Activated CD8-positive, alpha-beta T cell treated with anti-CD3 and anti-CD28 coated beads for 36 hours (primary cell): Measurements from ENCODE around the gene ZNF532. TPM values are rescaled to one million over a fixed set of nuclear protein-coding genes. Genes with fewer than 3 reads are reported as not detected.

Experiments used
- ATAC-seq: fragments of 200-7000 bp; cut with Tn5 transposase; one replicate; pipeline ENCODE4 v1.10.0; 2021; ENCODE audit warnings: mild to moderate bottlenecking, moderate library complexity
- CTCF ChIA-PET: fragments of 350-600 bp; sonication (Branson Sonifier 250); formaldehyde crosslinking; loops from one replicate; lab custom pipeline; 2021; ENCODE audit warnings: antibody characterized with exemption; lab: Charles Lee
- POLR2A ChIA-PET: fragments of 350-600 bp; sonication (Branson Sonifier 250); formaldehyde crosslinking; loops from one replicate; lab custom pipeline; 2021; ENCODE audit warnings: antibody characterized with exemption; lab: Charles Lee
- DNase-seq: peaks from one replicate; pipeline ENCODE4 v3.0.0-alpha.2; 2020
- H3K27ac Mint-ChIP-seq: one replicate; pipeline ENCODE4 v1.8.0; 2021; ENCODE audit warnings: mild to moderate bottlenecking, mixed read lengths
- H3K27me3 Mint-ChIP-seq: one replicate; pipeline ENCODE4 v1.8.0; 2021; ENCODE audit warnings: mixed read lengths
- H3K36me3 Mint-ChIP-seq: one replicate; pipeline ENCODE4 v1.8.0; 2021; ENCODE audit warnings: low read depth, mixed read lengths
- H3K4me1 Mint-ChIP-seq: one replicate; pipeline ENCODE4 v1.8.0; 2021; ENCODE audit warnings: low read depth, mixed read lengths
- H3K4me3 Mint-ChIP-seq: one replicate; pipeline ENCODE4 v1.8.0; 2021; ENCODE audit warnings: mild to moderate bottlenecking, moderate library complexity, mixed read lengths
- H3K9me3 Mint-ChIP-seq: one replicate; pipeline ENCODE4 v1.8.0; 2021; ENCODE audit warnings: mixed read lengths
- intact Hi-C: fragments of 100-400 bp; cut with micrococcal nuclease; formaldehyde crosslinking; loops from one replicate; pipeline ENCODE4 v1.10.0; 2022
- total RNA-seq, 2 experiments: library from RNA; stranded (reverse); gene quantifications; one replicate each; pipeline ENCODE4 v1.2.3, GENCODE V29; 2021
- TF ChIP-seq, protein P1 (sequence below): fragments of 200-600 bp; IDR thresholded peaks from one replicate; pipeline ENCODE4 v1.8.0; 2022; ENCODE audit warnings: antibody characterized with exemption, mild to moderate bottlenecking

The ZNF532 gene
- total RNA-seq, 2 experiments from 2014 or later, result 1.3 to 1.8 TPM

DNA sequence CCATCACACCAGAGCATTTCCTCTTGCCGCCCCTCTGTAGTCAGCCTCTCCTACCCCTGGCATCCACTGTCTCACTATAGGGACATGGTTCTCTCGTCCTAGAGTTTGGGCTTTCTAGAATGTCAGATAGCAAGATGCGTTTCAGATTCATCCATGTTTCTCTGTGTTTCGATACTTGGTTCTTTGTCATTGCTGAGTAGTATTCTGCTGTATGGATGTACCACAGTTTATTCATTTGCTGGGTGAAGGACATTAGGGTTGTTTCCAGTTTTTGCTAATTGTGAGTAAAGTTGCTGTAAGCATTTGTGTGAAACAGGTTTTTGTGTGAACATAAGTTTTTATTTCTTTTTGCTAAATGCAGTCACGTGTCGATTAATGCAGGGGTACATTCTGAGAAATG is 3.8 kb downstream of the ZNF532 start:
- H3K27me3 Mint-ChIP-seq, result peaks cover 54% of the 10 kb centered on the region
- H3K4me1 Mint-ChIP-seq, result peaks cover 4% of the 10 kb centered on the region
- ATAC-seq (no peak), DNase-seq (no peak)
- H3K27ac Mint-ChIP-seq, result no peak overlapping the region
- POLR2A ChIA-PET, result no interaction called here
- TF ChIP-seq, protein P1, sequence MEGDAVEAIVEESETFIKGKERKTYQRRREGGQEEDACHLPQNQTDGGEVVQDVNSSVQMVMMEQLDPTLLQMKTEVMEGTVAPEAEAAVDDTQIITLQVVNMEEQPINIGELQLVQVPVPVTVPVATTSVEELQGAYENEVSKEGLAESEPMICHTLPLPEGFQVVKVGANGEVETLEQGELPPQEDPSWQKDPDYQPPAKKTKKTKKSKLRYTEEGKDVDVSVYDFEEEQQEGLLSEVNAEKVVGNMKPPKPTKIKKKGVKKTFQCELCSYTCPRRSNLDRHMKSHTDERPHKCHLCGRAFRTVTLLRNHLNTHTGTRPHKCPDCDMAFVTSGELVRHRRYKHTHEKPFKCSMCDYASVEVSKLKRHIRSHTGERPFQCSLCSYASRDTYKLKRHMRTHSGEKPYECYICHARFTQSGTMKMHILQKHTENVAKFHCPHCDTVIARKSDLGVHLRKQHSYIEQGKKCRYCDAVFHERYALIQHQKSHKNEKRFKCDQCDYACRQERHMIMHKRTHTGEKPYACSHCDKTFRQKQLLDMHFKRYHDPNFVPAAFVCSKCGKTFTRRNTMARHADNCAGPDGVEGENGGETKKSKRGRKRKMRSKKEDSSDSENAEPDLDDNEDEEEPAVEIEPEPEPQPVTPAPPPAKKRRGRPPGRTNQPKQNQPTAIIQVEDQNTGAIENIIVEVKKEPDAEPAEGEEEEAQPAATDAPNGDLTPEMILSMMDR, result no peak
- H3K9me3 Mint-ChIP-seq, result peaks cover 4% of the 10 kb centered on the region
- no peaks in the 10 kb centered on the region for H3K36me3 Mint-ChIP-seq
- no peak overlapping the region for H3K4me3 Mint-ChIP-seq
- CTCF ChIA-PET, result no interaction called here
- intact Hi-C loops, result no loop called here

DNA sequence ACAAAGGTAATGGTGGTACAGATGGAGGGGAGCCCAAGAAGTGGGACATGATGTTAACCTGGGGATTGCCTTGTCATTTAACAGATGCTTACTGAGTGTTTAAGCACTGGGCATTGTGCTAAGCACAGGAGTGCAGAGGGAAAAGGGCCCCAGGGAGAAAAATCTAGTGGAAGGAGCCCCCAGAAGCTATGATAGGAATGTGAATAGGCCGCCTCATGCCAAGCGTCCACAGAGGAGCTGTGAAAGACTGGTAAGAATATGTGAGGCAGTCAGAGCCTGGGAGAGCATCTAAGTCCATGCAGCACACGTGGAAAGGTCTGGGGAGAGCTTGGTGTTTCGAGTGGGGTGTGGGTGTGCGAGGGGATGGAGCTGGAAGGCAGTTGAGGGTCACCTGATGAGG is 5.5 kb downstream of the ZNF532 start:
- H3K4me1 Mint-ChIP-seq, result no peaks in the 10 kb centered on the region
- TF ChIP-seq, protein P1, result no peak
- POLR2A ChIA-PET, result no interaction called here
- H3K27me3 Mint-ChIP-seq, result peaks cover 45% of the 10 kb centered on the region
- CTCF ChIA-PET, result no interaction called here
- DNase-seq (no peak), ATAC-seq (no peak)
- no peak overlapping the region for H3K27ac Mint-ChIP-seq
- no peak overlapping the region for H3K4me3 Mint-ChIP-seq
- H3K9me3 Mint-ChIP-seq, result peaks cover 4% of the 10 kb centered on the region
- intact Hi-C loops, result no loop called here
- no peaks in the 10 kb centered on the region for H3K36me3 Mint-ChIP-seq

DNA sequence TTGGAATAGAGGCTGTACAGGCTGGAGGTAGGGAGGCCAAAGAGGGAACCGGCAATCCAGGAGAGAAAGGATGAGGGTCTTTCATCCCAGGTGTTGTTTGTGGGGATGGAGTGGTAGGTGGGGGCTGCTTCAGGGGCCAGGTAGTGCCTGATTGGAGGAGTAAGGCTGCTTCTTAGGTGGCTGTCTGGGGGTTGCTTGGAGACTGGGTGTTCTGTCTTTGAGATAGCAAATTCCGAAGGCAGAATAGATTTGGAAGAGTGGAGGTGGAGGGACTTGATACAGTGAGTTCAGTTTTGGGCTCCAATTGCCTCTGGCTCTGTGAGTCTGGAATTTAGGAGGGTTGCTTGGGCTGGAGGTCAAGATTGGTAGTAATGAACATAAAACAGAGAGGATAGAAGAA is 5.9 kb downstream of the ZNF532 start:
- intact Hi-C loops, result no loop called here
- DNase-seq (no peak), ATAC-seq (no peak)
- TF ChIP-seq, protein P1, result no peak
- peaks cover 40% of the 10 kb centered on the region for H3K27me3 Mint-ChIP-seq
- no peaks in the 10 kb centered on the region for H3K36me3 Mint-ChIP-seq
- peaks cover 4% of the 10 kb centered on the region for H3K9me3 Mint-ChIP-seq
- H3K27ac Mint-ChIP-seq, result no peak overlapping the region
- CTCF ChIA-PET, result no interaction called here
- no peaks in the 10 kb centered on the region for H3K4me1 Mint-ChIP-seq
- POLR2A ChIA-PET, result no interaction called here
- H3K4me3 Mint-ChIP-seq, result no peak overlapping the region

DNA sequence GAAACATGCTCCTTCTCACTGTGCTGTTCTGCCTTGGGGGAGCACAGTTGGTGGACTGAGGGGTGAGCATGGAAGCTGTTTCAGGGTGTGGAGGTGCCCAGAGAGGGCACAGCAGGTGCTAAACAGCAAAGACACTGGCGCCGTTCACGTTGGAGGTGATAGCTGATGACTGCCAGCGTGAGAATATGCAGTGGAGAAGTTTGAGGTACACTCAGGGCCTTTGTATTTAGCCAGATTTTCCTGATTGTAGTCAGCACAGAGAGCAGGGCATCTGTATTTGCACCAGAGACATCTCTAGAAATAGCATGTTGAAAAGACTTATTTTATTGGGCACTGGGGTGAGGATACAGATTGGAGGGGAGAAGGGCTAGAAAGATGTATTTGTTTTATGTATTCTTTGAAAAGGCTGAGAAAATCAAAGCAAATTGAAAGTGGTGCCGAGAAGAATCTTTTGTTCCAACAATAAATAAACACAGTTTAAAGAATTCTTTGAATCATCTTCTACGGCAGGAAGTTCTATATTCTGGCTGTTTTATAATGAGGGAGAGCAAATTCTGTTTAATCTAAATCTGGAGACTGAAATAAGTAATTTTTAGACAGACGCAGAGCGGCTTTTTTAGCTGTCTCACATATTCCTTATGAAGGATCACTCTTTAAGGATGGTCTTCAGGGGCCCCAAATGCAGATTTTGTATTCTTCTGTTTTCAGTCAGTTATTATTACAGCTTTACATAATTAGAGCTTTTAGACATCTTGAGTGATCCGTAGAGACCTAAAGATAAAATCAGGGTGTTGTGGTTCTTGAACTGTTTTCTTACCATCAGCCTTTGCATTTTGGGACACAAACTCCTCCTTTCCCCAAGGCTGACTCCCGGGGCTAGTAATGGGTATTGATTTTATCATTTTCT is 7.1 kb downstream of the ZNF532 start:
- DNase-seq, result no peak
- TF ChIP-seq, protein P1, result no peak
- no peak overlapping the region for H3K4me3 Mint-ChIP-seq
- no peaks in the 10 kb centered on the region for H3K4me1 Mint-ChIP-seq
- ChIA-PET POLR2A (no interaction called here), CTCF (interaction anchor here (1.3 kb wide), 1 partner anchor 11 kb away, joined by 3 read pairs; no protein-coding TSS in a partner anchor)
- no peaks in the 10 kb centered on the region for H3K36me3 Mint-ChIP-seq
- H3K27ac Mint-ChIP-seq, result no peak overlapping the region
- peaks cover 4% of the 10 kb centered on the region for H3K9me3 Mint-ChIP-seq
- peaks cover 33% of the 10 kb centered on the region for H3K27me3 Mint-ChIP-seq
- ATAC-seq, result no peak
- intact Hi-C loops, result no loop called here

DNA sequence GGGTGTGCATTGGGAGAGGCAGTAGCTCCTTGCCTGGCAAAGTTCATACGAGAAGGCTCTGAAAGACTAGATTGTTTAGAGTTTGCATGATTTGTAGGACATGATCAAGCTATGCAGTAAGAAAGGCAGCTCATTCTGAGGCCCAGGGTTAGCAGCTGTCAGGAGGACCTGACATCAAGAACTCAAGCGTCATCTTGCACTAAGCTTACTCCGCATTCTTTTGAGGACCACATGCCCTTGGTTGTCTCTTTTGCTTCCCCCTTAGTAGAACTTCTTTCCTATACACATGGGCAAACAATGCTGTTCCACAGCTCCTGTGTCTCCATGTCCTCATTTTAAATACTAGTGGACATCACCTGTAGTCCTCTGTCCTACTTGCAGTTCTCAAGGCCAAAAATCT is 14.0 kb downstream of the ZNF532 start:
- Mint-ChIP-seq H3K27ac (no peak overlapping the region), H3K9me3 (no peaks in the 10 kb centered on the region), H3K36me3 (no peaks in the 10 kb centered on the region), H3K4me3 (no peak overlapping the region), H3K4me1 (no peaks in the 10 kb centered on the region), H3K27me3 (peaks cover 19% of the 10 kb centered on the region)
- POLR2A ChIA-PET, result interaction anchor here (1.0 to 1.2 kb wide), 3 partner anchors 14 to 37 kb away, joined by 3 to 5 read pairs (median 3); partner anchors contain the start of gene ZNF532
- no peak for DNase-seq
- CTCF ChIA-PET, result interaction anchor here (0.6 kb wide), 1 partner anchor 920 kb away, joined by 3 read pairs; no protein-coding TSS in a partner anchor
- TF ChIP-seq, protein P1, result no peak
- intact Hi-C loops, result no loop called here
- ATAC-seq, result no peak
